Measurements from ENCODE around the gene ULK4.
"Not testable (repeated sequence)": the region's sequence is repeated elsewhere in the genome, so short reads cannot be mapped to it uniquely, and the experiment has no call there.

GRCh38 chr3:41453618-41454017 lies 508.3 kb downstream of the ULK4 start:
- TF ChIP-seq CTCF, POLR2A, EP300 (IDR thresholded peaks at IDR 0.05): not testable (repeated sequence)

All from ovary (tissue), 3 donors.